Ishikawa (cell line): ENCODE data around the gene EIF5A2.

Source experiments
- CEBPB ChIP-seq: IDR thresholded peaks from 2 replicates; pipeline ENCODE4 v1.6.1; 2012
- CREB1 ChIP-seq: IDR thresholded peaks from 2 replicates; pipeline ENCODE4 v1.6.1; 2012; ENCODE audit warnings: low read depth
- EGR1 ChIP-seq: IDR thresholded peaks from 2 replicates; pipeline ENCODE4 v1.6.1; 2012
- EP300 ChIP-seq: IDR thresholded peaks from 2 replicates; pipeline ENCODE4 v1.6.1; 2012; ENCODE audit warnings: borderline replicate concordance
- FOXM1 ChIP-seq: IDR thresholded peaks from 2 replicates; pipeline ENCODE4 v1.6.1; 2012; ENCODE audit warnings: low read depth, borderline replicate concordance
- MAX ChIP-seq: IDR thresholded peaks from 2 replicates; pipeline ENCODE4 v1.6.1; 2012
- NFIC ChIP-seq: IDR thresholded peaks from 2 replicates; pipeline ENCODE4 v1.6.1; 2012
- RAD21 ChIP-seq: IDR thresholded peaks from 2 replicates; pipeline ENCODE4 v1.6.1; 2012; ENCODE audit warnings: low read depth
- REST ChIP-seq: IDR thresholded peaks from 2 replicates; pipeline ENCODE4 v1.6.1; 2012; ENCODE audit warnings: low read depth, mild to moderate bottlenecking
- TAF1 ChIP-seq: IDR thresholded peaks from 2 replicates; pipeline ENCODE4 v1.6.1; 2012; ENCODE audit warnings: low read depth, mild to moderate bottlenecking
- TCF12 ChIP-seq: IDR thresholded peaks from 2 replicates; pipeline ENCODE4 v1.6.1; 2012; ENCODE audit warnings: low read depth
- TEAD4 ChIP-seq: IDR thresholded peaks from 2 replicates; pipeline ENCODE4 v1.6.1; 2012
- USF1 ChIP-seq: IDR thresholded peaks from 2 replicates; pipeline ENCODE4 v1.6.1; 2012
- YY1 ChIP-seq: IDR thresholded peaks from 2 replicates; pipeline ENCODE4 v1.6.1; 2012; ENCODE audit warnings: low read depth
- ZBTB7A ChIP-seq: IDR thresholded peaks from 2 replicates; pipeline ENCODE4 v1.6.1; 2012; ENCODE audit warnings: low read depth

Gene EIF5A2

GRCh38 chr3:170903123-170903522 is 5.3 kb downstream of the EIF5A2 start:
- TF ChIP-seq EP300 (no peak), USF1 (no peak), FOXM1 (no peak), NFIC (no peak), MAX (no peak), ZBTB7A (no peak), YY1 (no peak), CREB1 (no peak), REST (no peak), RAD21 (no peak), TEAD4 (no peak), TCF12 (no peak), TAF1 (no peak), CEBPB (no peak), EGR1 (no peak)

GRCh38 chr3:170899455-170899854 is 9.0 kb downstream of the EIF5A2 start:
- TF ChIP-seq CREB1 (no peak), TEAD4 (no peak), TCF12 (no peak), CEBPB (no peak), YY1 (no peak), EGR1 (no peak), NFIC (no peak), USF1 (no peak), ZBTB7A (no peak), FOXM1 (no peak), EP300 (no peak), REST (no peak), TAF1 (no peak), MAX (no peak), RAD21 (no peak)

- TF ChIP-seq FOXM1 (no peak), EP300 (no peak), YY1 (no peak), CEBPB (no peak), NFIC (no peak), ZBTB7A (no peak), TCF12 (no peak), CREB1 (no peak), MAX (no peak), REST (no peak), USF1 (no peak), TEAD4 (no peak), TAF1 (no peak), RAD21 (no peak), EGR1 (no peak)
These were observed 10.5 kb downstream of the EIF5A2 start for GRCh38 chr3:170897978-170898377.

- TF ChIP-seq FOXM1 (no peak), ZBTB7A (no peak), TAF1 (no peak), EP300 (no peak), USF1 (no peak), CREB1 (no peak), YY1 (no peak), MAX (no peak), NFIC (no peak), TEAD4 (no peak), RAD21 (no peak)
These were observed 11.7 kb downstream of the EIF5A2 start for GRCh38 chr3:170896781-170897180.
